ENCODE measurements around the gene SNUPN.

DNA sequence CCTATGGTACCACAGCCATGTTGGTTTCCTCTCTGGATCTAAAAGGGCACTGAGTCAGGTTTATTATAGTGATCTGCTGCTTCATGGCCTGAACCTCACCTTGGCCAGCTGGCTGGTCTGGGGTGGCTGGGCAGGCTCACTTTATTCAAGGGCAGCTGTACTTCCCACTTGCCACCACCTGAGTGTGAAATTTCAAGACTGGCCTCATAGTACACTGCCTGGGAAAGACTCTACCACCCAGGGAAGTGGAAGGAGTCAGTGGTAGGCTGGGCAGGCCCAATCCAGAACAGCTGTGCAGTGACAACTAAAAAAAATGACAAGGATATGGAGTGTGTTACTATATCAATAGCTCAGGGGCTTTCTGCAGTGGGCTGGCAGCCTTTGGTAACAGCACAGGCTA is 8.8 kb downstream of the SNUPN start:
- no peak for TF ChIP-seq POLR2A (IDR thresholded peaks at IDR 0.05)
- TF ChIP-seq CTCF (IDR thresholded peaks at IDR 0.05) = no peak

Measured in uterus (tissue), 2 donors.